Gastroesophageal sphincter (tissue), 2 donors: ENCODE results near the gene MYCBP2.

Source experiments
- EP300 ChIP-seq: sonication (generic); formaldehyde crosslinking; IDR thresholded peaks from one replicate; pipeline ENCODE4 v1.6.1; 2017; ENCODE audit warnings: antibody characterized with exemption, mild to moderate bottlenecking
- POLR2A ChIP-seq, 2 donors: fragments of 450-650 bp; IDR thresholded peaks; one replicate each; pipeline ENCODE4 v1.6.1; 2017; ENCODE audit warnings: antibody characterized with exemption in 2 of 2, mild to moderate bottlenecking in 2 of 2, moderate library complexity in 1 of 2

DNA sequence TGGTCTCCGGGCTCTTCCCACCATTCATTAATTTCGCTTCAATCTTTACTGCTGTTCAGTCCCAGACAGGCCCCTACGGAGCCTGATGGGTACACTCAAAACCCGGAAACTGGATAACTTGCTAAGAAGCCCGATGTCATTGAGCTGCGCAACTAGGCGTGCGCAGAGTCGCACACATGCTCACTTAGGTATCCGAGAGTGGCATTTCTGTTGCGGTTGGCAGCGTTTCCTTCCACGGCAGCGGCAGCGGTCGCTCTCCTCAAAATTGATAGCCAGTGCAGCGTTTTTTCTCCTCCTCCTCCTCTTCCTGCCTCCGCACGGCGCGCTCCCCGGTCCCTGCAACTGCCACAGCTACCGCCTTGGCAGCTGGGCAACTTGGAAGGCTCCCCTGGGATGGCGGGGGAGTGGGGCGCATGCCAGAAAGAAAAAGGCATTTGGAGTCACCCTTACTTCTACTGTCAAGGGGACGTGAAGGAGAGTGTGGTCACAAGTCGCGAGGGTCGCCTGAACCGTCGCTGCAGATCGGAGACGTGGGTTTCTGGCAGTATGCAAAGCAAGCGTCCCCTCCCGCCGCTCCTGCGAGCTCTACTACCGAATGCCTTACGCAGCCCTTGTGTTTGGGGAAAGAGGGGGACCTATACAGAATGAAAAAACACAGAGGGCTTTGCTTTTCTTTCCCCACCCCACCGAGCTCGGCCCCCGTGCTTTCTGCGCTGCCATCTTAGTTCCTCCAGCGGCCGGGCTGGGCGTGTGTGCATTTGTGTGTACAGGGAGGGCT, 2.4 kb upstream of the MYCBP2 start:
- TF ChIP-seq EP300 (no peak), POLR2A (IDR thresholded peaks at IDR 0.05) (peak in 1 of 2 donors; percentile 17)
